Measurements from ENCODE around the gene FUT1. TPM values are rescaled to one million over a fixed set of nuclear protein-coding genes. Genes with fewer than 3 reads are reported as not detected.
"Not testable (repeated sequence)": the region's sequence is repeated elsewhere in the genome, so short reads cannot be mapped to it uniquely, and the experiment has no call there.

The FUT1 gene
- total and polyA plus RNA-seq, 10 of the 15 experiments (the other 5 are each of a cell fraction or from before 2014, with no cell fraction given), result 0.01 TPM; not detected in 9

GRCh38 chr19:48768994-48769713, 16.7 kb upstream of the FUT1 start (continued):
- TF ChIP-seq WRNIP1 (IDR thresholded peaks at IDR 0.05; ENCODE audit: borderline replicate concordance, low read depth, low read length) (no peak), MTA2 (IDR thresholded peaks at IDR 0.05; ENCODE audit: low read depth) (no peak), CREB1 (IDR thresholded peaks at IDR 0.05; ENCODE audit: low read depth) (no peak), KLF5 (IDR thresholded peaks at IDR 0.05; ENCODE audit: partially characterized antibody) (no peak), ZNF207 (IDR thresholded peaks at IDR 0.05; ENCODE audit: borderline replicate concordance) (no peak), ZNF24 (IDR thresholded peaks at IDR 0.05) (no peak), PAX5 (IDR thresholded peaks at IDR 0.05; ENCODE audit: borderline replicate concordance, low read depth, low read length) (no peak), E2F8 (IDR thresholded peaks at IDR 0.05; ENCODE audit: low read depth, partially characterized antibody) (no peak), MYB (IDR thresholded peaks at IDR 0.05; ENCODE audit: borderline replicate concordance, low read depth, low read length) (no peak), TCF3 (IDR thresholded peaks at IDR 0.05; ENCODE audit: borderline replicate concordance, insufficient read depth, low read depth, low read length) (no peak), RFX5 (IDR thresholded peaks at IDR 0.05; ENCODE audit: low read depth, low read length) (no peak), KAT2A (conservative IDR thresholded peaks at IDR 0.05; ENCODE audit: control insufficient read depth, low read depth, low read length) (no peak)

- H4K20me1 ChIP-seq (ENCODE audit: control insufficient read depth, insufficient read depth); SMC1A ChIA-PET (ENCODE audit: uncharacterized antibody, unreplicated experiment); in situ Hi-C loops (cut with MboI); CTCF ChIA-PET; H3K4me1 ChIP-seq (ENCODE audit: control insufficient read depth, insufficient read depth, low read length); H3K36me3 ChIP-seq (ENCODE audit: control insufficient read depth in 2 of 2, insufficient read depth in 2 of 2, low read length in 1 of 2); H3K9ac ChIP-seq (ENCODE audit: control insufficient read depth, insufficient read depth, low read length); H3K27me3 ChIP-seq (replicated peaks in 1 of 2; ENCODE audit: control insufficient read depth in 2 of 2, insufficient read depth in 2 of 2, low read length in 1 of 2); H3K27ac ChIP-seq (ENCODE audit: control insufficient read depth, insufficient read depth); intact Hi-C loops (cut with micrococcal nuclease; ENCODE audit: unreplicated experiment); H2AFZ ChIP-seq (ENCODE audit: control insufficient read depth, low read depth, low read length); H3K79me2 ChIP-seq (ENCODE audit: control insufficient read depth, insufficient read depth, low read length); H3K9me3 ChIP-seq (replicated peaks; ENCODE audit: control insufficient read depth, insufficient read depth, low read length); DNase-seq (ENCODE audit: low read depth, low spot score); H3K4me2 ChIP-seq (ENCODE audit: control insufficient read depth, insufficient read depth); FAIRE-seq; ATAC-seq; BruUV-seq (replicated peaks); H3K4me3 ChIP-seq; POLR2A ChIA-PET: not testable (repeated sequence)
- RAD21 ChIA-PET (ENCODE audit: unreplicated experiment), result interaction anchor here (0.6 kb wide), 1 partner anchor 230 kb away, joined by 3 read pairs; no protein-coding TSS in a partner anchor
- WGBS (ENCODE audit: insufficient coverage, insufficient replicate concordance, low lambda C conversion rate, missing lambda C conversion rate), result 10% methylated on average over 5 of the region's 6 CpGs
Measured at GRCh38 chr19:48768171-48768753, 15.8 kb upstream of the FUT1 start.

GRCh38 chr19:48765816-48766215, 13.4 kb upstream of the FUT1 start:
- H3K4me3 ChIP-seq; H3K9me3 ChIP-seq (replicated peaks; ENCODE audit: control insufficient read depth, insufficient read depth, low read length); CTCF ChIA-PET; DNase-seq (ENCODE audit: low read depth, low spot score); H3K4me2 ChIP-seq (ENCODE audit: control insufficient read depth, insufficient read depth); H3K36me3 ChIP-seq (ENCODE audit: control insufficient read depth in 2 of 2, insufficient read depth in 2 of 2, low read length in 1 of 2); ATAC-seq; BruUV-seq (replicated peaks); H3K9ac ChIP-seq (ENCODE audit: control insufficient read depth, insufficient read depth, low read length); H3K4me1 ChIP-seq (ENCODE audit: control insufficient read depth, insufficient read depth, low read length); H4K20me1 ChIP-seq (ENCODE audit: control insufficient read depth, insufficient read depth); SMC1A ChIA-PET (ENCODE audit: uncharacterized antibody, unreplicated experiment); intact Hi-C loops (cut with micrococcal nuclease; ENCODE audit: unreplicated experiment); FAIRE-seq; in situ Hi-C loops (cut with MboI); H2AFZ ChIP-seq (ENCODE audit: control insufficient read depth, low read depth, low read length); H3K27ac ChIP-seq (ENCODE audit: control insufficient read depth, insufficient read depth); H3K27me3 ChIP-seq (replicated peaks in 1 of 2; ENCODE audit: control insufficient read depth in 2 of 2, insufficient read depth in 2 of 2, low read length in 1 of 2); H3K79me2 ChIP-seq (ENCODE audit: control insufficient read depth, insufficient read depth, low read length): not testable (repeated sequence)
- POLR2A ChIA-PET, result interaction anchor here (0.6 kb wide), 1 partner anchor 103 kb away, joined by 4 read pairs; the partner anchor contains the start of gene PLEKHA4
- WGBS (ENCODE audit: insufficient coverage, insufficient replicate concordance, low lambda C conversion rate, missing lambda C conversion rate), result 4% methylated on average over 5 of the region's 5 CpGs
- RAD21 ChIA-PET (ENCODE audit: unreplicated experiment), result interaction anchor here (0.6 kb wide), 2 partner anchors 204 to 300 kb away, joined by 3 read pairs; no protein-coding TSS in a partner anchor

All from GM12878 (cell line).